ENCODE data around the gene CYB5D1. TPM values are rescaled to one million over a fixed set of nuclear protein-coding genes. Genes with fewer than 3 reads are reported as not detected.

Gene CYB5D1
- total RNA-seq, 1 experiment from 2014 or later: 18.0 TPM

- TF ChIP-seq CTCF (conservative IDR thresholded peaks at IDR 0.05): no peak
Observed at GRCh38 chr17:7883781-7884386, 26.1 kb downstream of the CYB5D1 start.

More at GRCh38 chr17:7883781-7884386, 26.1 kb downstream of the CYB5D1 start:
- Mint-ChIP-seq H3K36me3 (ENCODE audit: insufficient read depth in 1 of 3, low read depth in 3 of 3) (peaks cover 0 to 4% (median 0%) of the 10 kb centered on the region in 3 experiments; a peak in 1 of 7 replicates), H3K27ac (peak overlapping the region in 1 of 3 experiments; percentile 55; a peak in 1 of 7 replicates), H3K9me3 (no peaks in the 10 kb centered on the region), H3K4me3 (peak overlapping the region; percentile 60 to 75), H3K27me3 (ENCODE audit: low read depth) (no peaks in the 10 kb centered on the region; the same call in none of the 2 replicates), H3K4me1 (peaks cover 0 to 3% of the 10 kb centered on the region in 2 experiments; a peak in 3 of 4 replicates)
- H2AK5ac ChIP-seq (ENCODE audit: insufficient read length, low read length): no peak overlapping the region
- WGBS (ENCODE audit: extremely low coverage, insufficient read length, low lambda C conversion rate): no CpG with 5 or more reads among the region's 3 CpGs
- H3K14ac ChIP-seq (ENCODE audit: insufficient read depth, low read length): no peak overlapping the region
- no peak overlapping the region for H4K8ac ChIP-seq (replicated peaks; ENCODE audit: insufficient read length, low read depth, low read length)
- no peak overlapping the region for H2BK120ac ChIP-seq (ENCODE audit: low read depth, low read length, poor library complexity, severe bottlenecking)
- no peak overlapping the region for H3K4me2 ChIP-seq (ENCODE audit: insufficient read depth, insufficient read length, low read length)
- no peaks in the 10 kb centered on the region for H4K20me1 ChIP-seq (ENCODE audit: control insufficient read depth, insufficient read depth, insufficient read length)
- H3K4ac ChIP-seq (ENCODE audit: low read depth, low read length): no peak overlapping the region
- DNase-seq: peak; percentile 5
- no peak overlapping the region for H4K91ac ChIP-seq (ENCODE audit: insufficient read length, low read depth, low read length)
- H2BK12ac ChIP-seq (ENCODE audit: insufficient read length, low read depth, low read length): no peak overlapping the region
- no peak overlapping the region for H3K18ac ChIP-seq (ENCODE audit: insufficient read length, low read depth, low read length)
- H3T11ph ChIP-seq (ENCODE audit: low read length): no peak overlapping the region
- peaks cover 28% of the 10 kb centered on the region for H3K23me2 ChIP-seq (ENCODE audit: insufficient read length, low read depth, low read length, poor library complexity, severe bottlenecking)
- no peak overlapping the region for H2BK5ac ChIP-seq (ENCODE audit: insufficient read length, low read length)
- H3K4me1 ChIP-seq (ENCODE audit: insufficient read depth, low read length): no peaks in the 10 kb centered on the region
- H2AFZ ChIP-seq (ENCODE audit: low read length): no peak overlapping the region
- no peaks in the 10 kb centered on the region for H3K9me3 ChIP-seq (ENCODE audit: control insufficient read depth, low read depth, low read length)
- H3K9ac ChIP-seq (ENCODE audit: extremely low read depth, insufficient read length, low read length): no peak overlapping the region
- no peaks in the 10 kb centered on the region for H3K79me2 ChIP-seq (ENCODE audit: insufficient read depth, low read length)
- no peak overlapping the region for H2BK20ac ChIP-seq (ENCODE audit: low read depth, low read length, poor library complexity, severe bottlenecking)
- H3K27ac ChIP-seq (ENCODE audit: insufficient read length, low read depth, low read length): no peak overlapping the region
- no peaks in the 10 kb centered on the region for H3K79me1 ChIP-seq (ENCODE audit: insufficient read depth, low read depth, low read length, poor library complexity, severe bottlenecking)
- H2BK15ac ChIP-seq (ENCODE audit: low read depth, low read length): no peak overlapping the region
- no peak overlapping the region for H3K23ac ChIP-seq (ENCODE audit: insufficient read length, low read depth, low read length)
- no peak overlapping the region for H3K56ac ChIP-seq (ENCODE audit: insufficient read length, low read depth, low read length)
- no peaks in the 10 kb centered on the region; the same call in 1 of the 2 replicates for H3K27me3 ChIP-seq (ENCODE audit: insufficient read depth, low read length)
- H4K5ac ChIP-seq (ENCODE audit: insufficient read length, low read depth, low read length): no peak overlapping the region
